ENCODE data around the gene DNAJC17.
A peak's percentile ranks its signal among the peaks of the same experiment; 100 is the strongest.

The DNAJC17 gene

DNA sequence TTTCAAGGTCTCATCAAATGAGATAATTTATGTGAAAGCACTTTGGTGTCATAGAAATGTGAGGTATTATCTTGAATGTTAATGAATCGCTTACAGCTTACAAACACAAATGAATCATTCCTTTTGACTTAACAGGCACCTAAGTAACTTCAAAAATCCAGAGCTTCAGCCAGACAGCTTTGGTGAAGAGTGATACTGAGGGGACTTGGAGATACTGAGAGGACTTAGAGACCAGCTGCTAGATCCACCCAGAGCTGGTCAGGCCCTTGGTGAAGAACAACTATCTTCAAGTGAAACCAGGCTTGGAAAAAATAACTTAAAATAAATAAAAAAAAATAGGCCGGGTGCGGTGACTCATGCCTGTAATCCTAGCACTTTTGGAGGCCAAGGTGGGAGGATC is 16.6 kb downstream of the DNAJC17 start:
- no peak for DNase-seq (ENCODE audit: low read depth in 2 of 2)

DNA sequence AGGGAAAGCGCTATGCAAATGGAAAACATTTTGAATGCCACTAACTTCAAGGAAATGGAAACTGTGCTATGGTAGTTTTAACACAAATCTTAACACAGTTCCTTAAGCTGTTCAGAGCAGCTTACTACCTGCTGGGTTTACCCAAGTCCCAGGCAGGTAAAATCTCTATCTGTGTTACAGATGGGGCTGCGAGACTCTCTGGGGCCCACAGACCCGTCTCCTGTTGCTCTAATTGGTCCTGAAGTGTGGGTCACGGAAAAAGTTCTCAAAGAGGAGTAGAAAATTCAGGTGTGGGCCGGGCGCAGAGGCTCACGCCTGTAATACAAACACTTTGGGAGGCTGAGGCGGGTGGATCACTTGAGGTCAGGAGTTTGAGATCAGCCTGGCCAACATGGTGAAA is 17.3 kb downstream of the DNAJC17 start:
- no peak for DNase-seq (ENCODE audit: low read depth in 2 of 2)

DNA sequence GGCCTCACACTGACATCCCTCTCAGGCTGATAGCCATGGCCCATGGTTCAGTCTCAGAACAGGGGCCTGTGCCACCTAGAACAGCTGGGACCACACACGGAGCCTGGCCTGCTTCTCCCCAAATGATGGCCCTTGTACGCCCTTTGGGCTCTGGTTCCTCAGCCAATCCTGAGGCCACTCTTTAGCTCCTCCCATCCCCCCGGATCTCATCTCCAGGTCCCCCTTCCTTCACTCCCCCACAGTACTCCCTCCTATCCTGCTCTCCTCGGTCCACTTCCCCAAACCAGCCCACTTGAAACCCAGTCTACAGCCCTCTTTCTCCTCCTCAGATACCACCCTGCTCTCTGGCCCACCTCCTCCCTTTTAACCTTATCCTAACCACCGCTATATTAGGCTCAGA is 18.2 kb downstream of the DNAJC17 start:
- no peak for DNase-seq (ENCODE audit: low read depth in 2 of 2)

DNA sequence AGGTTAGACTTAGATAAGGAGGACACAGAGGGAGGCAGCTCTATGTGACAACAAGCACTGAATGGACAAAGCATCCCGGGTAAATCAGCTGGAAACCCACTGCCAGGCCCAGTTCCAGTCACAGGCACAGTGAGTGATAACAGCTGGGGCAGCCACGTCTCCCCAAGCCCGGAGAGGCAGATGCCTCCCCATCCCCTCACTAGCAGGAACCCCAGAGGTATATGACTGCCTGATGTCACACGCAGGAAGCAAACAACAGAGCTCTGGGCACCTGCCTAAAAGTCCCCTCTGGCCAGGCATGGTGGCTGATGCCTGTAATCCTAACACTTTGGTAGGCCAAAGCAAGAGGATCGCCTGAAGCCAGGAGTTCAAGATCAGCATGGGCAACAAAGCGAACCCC is 19.3 kb downstream of the DNAJC17 start:
- DNase-seq (ENCODE audit: low read depth in 2 of 2), result no peak

DNA sequence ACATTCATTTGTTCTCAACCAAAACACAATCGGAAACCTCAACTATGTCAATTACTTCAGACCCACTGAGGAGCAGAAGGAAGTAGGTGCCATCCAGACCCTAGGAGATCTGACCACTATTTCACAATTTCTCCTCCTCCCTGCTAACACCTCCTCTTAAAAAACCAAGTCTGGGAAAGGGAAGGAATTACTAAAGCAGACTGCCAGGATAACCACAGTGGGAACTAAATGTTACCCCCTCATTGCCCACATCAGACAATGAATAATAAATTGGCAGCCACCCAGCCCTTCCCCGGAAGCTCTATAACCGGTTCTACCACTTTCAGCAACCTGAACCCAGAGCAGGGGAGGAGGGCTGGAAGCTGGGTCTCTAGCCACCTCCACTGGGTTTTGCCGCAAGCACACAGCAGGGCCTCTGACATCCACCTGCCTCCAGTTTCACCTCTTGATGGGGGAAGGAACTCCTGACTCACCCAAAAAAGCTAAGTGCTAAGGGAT is 19.9 kb downstream of the DNAJC17 start:
- DNase-seq (ENCODE audit: low read depth in 2 of 2), result peak; percentile 50 to 53

DNA sequence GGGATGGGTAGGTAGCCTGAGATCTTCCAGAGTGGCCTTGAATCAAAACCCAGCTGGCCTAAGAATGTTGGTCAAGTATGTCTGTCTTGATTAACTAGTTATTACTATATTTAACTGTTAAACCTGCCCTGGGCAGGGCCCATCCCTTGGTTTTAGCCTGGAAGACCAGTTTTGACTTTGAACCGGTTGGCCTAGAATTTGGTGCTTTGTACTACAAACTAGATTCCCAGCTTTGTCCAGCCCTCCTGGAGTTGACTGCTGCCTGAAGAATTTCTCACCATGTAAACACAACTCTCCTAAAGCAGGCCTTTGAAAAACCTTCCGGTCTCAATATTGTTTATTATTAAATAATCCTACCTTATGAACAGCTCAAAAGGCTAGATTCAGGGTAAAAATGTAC is 21.5 kb downstream of the DNAJC17 start:
- no peak for DNase-seq (ENCODE audit: low read depth in 2 of 2)

DNA sequence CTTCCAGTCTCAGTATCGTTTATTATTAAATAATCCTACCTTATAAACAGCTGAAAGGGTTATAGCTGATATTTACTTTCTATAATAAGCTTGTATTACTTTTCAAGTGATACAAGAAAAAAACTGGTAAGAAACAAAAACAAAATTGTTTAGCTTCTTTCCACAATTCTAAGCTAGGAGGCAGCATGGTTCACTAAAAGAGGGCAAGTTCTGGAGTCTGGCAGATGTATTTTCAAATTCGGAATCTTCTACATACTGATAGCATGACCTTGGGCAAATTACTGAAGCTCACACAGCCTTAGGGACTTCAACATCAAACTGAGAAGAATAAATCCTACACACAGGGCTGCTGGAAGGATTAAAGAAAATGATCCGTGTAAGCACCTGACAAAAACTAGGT is 22.1 kb downstream of the DNAJC17 start:
- DNase-seq (ENCODE audit: low read depth in 2 of 2), result no peak

DNA sequence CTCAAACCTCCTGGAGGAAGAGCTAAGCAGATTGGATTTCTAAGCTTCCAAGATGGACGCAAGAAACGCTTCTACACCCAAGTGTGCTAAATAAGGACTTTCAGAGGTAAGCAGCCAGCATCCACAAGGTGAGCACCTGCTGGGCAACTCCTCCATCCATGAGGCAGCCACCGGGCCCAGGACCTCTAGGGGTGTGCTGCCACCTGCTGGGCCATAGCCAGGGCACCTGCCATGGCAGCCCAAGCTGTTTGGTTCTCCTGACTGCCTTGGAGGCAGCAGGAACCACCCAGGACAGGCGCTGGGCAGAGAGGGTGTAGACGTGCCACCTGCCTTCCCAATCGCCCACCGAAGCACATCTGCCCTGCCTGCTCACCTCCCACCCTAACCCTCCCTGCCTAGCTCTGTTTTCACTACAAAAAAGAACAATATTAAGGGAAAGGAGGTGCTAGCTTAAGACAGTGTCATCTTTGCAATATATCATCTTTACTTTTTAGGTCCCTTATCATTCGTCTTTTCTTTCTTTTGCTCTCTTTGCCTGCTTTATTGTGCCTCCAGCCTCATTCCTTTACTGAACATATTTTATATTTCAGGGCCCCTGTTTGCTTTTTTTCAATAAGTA is 24.6 kb downstream of the DNAJC17 start:
- peak; percentile 59 to 73 for DNase-seq (ENCODE audit: low read depth in 2 of 2)

DNA sequence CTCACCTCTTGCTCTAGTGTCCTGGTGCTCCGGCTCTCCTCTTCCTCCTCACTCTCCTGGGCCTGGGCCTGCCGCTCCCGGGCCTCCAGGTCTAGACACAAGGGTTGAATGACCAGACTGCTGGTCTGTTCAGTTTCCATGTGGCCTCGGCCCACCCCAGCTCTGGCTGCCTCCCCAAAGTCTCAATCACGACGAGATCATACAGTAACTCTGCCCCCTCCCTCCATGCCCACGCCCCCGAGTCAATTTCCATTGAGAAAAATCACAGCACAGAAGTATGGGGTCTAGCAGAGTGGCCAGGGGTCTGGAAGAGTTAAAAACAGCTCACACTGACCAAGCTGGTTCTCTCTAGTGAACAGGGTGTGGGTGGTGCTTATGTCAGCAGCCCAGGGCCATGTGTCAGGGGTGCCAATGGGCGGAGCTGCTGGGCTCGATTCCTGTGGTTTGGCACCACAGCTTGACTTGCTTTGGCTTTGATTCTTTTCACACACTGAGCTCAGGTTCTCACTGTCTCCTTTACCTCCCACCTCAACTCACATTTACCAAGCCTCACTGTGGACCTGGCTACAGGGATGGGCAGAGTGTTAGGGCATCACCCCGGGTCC is 30.6 kb downstream of the DNAJC17 start:
- no peak for DNase-seq (ENCODE audit: low read depth in 2 of 2)

DNA sequence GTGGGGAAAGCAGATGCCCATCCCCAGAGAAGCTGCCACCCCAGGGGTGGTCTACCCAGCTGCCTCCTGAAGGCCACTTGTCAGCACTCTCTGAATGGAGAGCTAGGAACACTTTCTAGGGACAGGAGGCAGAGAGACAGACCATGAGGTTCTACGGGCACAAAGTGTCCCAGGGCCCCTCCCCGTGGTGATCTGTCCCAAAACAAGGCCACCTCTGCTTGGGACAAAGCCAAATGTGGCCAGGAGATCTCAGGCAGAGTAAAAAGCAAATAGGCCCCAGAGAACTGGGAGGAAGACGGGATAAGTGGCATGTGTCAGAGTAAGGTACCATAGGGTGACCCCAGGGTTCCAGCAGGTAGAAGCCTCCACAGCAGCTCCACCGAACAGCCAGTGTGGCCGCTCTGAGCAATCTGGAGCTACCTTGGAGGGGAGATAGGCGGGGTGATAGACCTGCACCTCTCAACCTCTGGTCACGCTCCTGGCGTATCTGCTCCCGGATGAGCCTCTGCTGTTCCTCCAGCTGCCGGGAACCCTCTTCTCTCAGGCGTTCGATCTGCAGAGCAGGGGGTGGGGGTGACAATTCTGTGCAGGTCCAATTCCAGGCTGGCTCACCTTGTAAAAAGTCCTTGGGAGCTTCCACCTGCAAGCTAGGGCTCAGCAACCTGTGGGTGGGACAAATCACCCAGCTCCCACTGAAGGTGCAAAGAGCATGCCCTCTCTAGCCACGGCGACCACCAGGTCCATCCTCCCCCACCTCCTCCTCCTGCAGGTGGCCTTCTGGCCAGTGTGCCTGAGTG is 31.3 kb downstream of the DNAJC17 start:
- DNase-seq (ENCODE audit: low read depth in 2 of 2), result no peak

DNA sequence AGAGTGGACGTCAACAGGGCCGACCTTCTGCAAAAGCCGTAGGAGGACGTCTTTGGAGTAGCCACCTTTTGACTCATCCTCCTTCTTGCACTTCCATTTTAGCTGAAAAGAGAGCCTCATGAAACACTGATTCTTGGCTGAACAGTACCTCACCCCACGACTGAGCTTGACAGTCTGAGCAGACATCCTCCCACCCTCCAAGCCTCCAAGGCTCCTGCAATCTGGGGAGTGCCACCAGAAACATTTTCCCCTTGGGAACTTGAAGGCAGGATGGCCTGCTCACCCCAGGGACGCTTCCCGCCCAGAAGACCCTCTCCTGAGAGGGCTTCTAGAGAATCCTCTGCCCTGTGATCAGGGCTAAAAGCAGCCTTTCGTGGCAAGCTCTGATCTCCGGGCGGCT is 32.3 kb downstream of the DNAJC17 start:
- no peak for DNase-seq (ENCODE audit: low read depth in 2 of 2)

DNA sequence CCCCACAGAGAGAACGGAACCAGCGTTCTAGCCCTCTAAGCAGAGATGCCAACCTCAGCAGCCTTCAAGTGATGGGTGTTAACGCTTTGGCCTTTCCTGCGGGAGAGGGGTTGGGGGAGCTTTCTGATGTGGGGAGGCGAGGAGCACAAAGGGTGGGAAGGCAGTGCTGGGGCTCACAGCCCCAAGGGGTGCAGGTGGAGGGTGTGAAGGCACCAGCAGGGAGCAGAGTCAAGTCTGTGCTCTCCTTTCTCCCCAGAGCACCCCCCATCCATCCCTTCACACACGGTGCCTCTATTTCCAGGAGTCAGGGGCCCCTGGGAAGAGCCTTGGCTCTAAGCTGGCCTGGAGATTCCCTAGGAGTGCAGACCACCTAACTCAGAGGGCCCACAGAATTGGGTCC is 33.4 kb downstream of the DNAJC17 start:
- DNase-seq (ENCODE audit: low read depth in 2 of 2), result no peak

DNA sequence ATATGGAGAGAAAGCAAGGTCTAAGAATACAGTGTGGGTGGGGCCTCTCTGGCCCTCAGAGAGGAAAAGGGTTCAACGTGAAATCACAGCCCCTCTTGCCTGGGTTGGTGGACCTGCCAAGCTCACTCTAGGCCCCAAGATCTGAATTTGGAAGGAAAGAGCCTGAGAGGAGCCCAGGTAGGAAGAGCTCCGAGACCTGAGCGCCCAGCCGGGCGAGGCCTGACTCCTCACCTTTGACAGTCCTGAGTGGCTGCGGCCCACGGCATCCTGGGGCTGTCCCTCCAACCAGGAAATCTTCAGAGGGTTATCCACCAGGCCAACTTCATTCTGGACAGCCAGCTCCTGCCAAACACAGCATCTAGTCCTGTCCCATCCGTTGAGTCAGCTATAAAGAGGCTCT is 33.8 kb downstream of the DNAJC17 start:
- no peak for DNase-seq (ENCODE audit: low read depth in 2 of 2)

DNA sequence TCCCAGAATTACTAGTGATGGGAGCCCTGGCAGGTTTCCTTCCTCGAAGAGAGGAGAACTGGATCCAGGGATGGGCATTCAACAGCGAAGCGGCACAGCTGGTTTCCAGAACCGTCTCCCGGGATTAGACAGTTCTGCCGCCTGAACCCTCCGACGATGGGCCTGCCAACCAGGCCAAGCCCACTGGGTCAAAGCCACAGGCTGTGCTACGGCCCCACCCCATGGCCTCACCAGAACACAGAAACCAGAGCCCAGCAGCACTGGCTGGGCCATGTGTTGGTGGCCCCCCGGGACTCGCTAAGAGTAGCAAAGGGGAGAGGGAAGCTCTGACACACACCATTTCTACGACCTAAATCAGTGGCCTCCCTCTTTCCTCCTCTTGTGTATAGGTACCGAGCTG is 35.3 kb downstream of the DNAJC17 start:
- no peak for DNase-seq (ENCODE audit: low read depth in 2 of 2)

DNA sequence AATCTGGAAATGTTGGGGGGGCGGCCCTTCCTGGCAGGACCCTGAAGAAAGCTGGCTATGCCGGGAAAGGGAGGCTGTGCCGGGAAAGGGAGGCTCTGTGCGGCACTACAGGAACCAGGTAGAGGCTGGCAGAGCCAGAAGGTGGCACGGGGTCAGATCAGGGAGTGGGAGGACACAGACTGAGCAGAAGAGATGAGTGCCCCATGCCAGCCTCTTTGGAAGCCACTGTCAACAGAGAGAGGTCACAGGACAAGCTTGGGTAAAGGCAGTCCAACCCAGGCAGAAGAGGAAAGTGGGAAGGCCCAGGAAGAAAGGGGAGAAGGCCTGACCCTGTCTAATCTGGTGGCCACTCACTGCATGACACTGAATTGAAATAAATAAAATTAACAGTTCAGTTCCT is 36.0 kb downstream of the DNAJC17 start:
- DNase-seq (ENCODE audit: low read depth in 2 of 2), result no peak

DNA sequence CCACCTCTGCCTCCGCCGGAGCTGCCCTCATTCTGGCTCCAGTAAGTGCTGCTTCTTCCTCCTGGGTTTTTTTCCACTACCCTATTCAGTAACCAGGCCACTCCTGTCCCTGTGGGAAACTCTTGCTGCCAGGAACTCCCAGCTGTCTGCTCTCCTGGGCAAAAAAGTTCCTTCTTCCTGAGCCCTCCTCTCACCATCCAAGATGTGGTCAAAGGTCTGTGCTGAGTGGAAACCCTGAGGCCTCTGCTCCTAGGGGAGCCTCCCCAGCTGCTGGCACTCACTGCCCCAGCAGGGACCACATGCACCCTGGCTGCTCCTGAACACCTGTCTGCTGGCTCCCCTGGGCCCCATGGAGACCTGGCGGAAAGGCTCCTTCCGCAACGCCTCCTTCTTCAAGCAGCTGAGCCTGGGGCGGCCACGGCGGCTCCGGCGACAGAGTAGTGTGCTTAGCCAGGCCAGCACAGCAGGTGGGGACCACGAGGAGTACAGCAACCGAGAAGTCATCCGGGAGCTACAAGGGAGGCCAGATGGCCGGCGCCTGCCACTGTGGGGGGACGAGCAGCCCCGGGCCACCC is 37.0 kb downstream of the DNAJC17 start:
- DNase-seq (ENCODE audit: low read depth in 2 of 2), result no peak

DNA sequence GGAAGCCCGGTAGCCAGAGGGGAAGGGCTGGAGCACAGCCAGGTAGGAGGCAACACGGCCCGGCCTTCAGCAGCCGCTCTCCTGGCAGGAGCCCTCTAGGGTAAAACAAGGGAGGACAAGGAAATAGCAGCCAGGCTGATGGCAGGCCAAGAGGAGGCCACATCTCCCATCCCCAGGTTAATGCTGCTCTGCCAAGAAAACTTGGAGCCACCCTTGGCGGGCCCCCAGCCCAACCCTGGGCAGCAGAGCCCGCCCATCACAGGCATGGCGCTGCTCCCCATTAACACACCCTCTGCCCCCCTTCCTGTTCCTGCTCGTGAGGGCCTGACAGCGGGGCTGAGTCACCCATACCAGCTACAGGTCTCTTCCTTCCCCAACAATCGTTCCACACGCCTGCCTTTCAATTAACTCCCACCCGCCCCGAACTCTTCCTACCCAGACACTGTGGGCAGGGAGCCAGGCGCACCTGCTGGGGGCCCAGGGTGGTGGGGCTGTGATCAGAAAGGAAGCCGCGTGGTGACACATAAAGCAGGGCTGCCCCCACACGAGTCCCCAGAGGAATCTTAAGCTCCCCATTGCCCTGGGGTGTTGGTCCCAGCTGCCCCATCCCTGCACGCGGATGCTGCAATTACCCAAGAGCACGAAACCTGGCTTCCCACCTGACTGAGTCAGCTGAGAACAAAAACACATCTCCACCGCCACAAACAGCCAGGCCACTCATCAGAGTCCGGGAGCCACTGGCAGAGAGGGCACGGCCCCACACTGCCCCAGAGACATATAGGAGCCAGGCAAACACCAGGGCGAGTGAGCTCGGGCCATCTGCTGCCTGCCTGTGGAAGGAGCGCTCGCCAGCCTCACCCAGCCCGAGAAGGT is 37.8 kb downstream of the DNAJC17 start, which contains the start of gene C15orf62:
C15orf62 (plus strand) TSS at position 707 of the 873 bp plus-strand sequence. CDS start 516 bp downstream, outside the sequence.
- DNase-seq (ENCODE audit: low read depth in 2 of 2), result peak; percentile 41 to 48

DNA sequence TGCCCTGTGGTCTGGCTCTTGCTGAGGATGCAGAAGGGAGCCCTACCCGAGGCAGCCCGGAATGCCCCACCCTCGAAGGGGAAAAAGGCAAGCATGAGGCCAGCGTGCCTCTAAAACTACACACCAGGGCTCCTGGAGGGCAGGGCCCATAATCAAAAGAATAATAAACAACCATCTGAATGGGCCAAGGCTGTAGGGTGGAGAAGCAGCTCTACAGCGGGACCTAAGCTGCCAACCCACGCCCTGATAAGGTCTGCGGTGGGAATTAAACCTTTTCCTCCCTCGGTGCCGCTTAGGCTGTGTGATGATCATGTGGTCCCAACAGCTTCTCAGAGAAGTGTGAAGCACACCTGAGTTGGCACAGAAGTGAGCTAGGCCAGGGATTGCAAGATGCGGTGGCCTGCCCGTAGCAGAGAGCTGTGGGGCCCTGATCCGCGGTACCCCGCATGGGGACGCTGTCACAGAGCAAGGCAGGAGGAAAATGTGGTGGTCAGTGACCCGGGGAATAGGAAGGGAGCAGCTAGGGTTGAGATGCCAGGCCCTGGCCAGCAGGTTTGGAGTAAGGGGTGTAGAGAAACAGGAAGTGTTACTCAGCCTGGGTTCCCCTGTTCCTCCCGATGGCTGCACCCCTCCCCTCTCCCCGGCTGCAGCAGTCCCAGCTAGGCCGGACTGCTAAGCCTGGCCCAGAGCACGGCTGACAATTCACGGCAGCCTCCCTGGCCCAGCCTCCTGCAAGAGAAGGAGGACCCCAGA is 38.6 kb downstream of the DNAJC17 start:
- DNase-seq (ENCODE audit: low read depth in 2 of 2), result no peak

DNA sequence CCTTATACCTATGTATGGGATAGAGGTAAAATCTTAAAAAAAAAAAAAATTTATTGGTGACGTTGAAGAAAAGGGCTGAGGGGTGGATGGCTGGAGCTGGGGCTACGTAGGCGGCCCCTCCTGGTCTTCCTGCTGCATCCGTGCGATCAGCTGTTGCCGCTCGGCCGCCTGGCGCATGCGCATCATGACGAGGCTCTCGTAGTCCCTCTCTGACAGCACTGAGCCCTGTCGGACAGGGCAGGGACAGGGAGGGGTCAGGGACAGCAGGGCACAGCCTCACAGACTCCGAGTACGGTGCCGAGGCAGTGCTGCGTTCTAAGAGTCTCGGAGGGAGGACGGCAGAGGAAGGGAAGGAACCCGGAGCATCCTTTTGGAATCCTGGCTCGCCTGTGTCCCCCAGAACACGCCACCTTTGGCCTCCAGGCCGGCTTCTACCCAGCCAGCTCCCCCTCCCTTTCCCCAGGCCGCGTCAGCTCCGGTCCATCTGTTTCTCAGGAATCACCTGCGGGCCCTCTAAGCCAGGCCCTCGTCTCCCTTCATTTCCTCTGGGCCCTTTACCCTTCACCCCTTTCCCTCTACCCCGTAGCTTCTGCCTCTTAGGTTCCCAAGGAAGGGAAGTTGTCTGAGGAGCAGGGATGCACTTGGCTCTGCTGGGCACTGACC is 39.3 kb downstream of the DNAJC17 start:
- no peak for DNase-seq (ENCODE audit: low read depth in 2 of 2)
